ENCODE measurements around the gene RCOR3.
A peak's percentile ranks its signal among the peaks of the same experiment; 100 is the strongest.
"Not testable (repeated sequence)": the region's sequence is repeated elsewhere in the genome, so short reads cannot be mapped to it uniquely, and the experiment has no call there.

The RCOR3 gene

DNA sequence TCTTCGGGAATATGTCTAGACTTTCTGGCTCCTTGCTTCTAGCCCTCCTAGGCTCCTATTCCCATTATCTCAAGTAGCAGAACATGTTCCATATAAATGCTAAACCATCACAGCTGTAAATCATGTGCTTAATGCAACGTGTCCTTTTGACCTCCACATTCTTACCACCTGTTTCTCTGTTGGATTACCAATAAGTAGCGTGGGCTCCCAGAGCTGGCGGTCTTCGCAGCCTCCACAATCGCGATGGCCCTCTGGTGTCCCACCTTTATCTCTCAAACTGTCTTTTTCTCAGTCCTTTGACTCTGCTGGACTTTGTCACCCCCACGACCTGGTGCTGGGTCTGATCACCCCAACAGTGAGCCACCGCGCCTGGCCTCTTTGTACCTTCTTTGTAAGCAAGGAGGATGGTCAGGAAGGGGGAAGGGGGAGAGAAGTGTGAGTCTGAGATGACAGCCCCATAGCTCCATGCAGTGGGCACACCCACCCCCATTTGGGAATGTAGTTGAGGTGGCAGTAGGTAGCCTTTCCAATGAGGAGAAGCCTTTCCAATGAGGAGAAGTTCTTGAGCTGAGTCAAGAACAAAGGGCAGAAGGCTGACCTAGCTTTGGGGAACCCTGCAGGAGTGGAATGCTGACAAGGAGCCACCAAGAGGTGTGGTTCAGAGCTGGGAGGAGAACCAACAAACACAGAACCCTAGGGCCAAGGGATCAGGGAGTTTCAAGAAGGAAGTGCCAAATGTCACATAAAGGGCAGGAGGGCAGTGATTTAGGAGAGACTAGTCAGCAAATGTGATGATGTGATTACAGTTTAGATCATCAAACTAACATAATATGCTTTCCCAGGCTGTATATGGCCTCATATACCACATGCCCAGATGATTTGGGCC is 81.7 kb downstream of the RCOR3 start:
- H3K27ac ChIP-seq (ENCODE audit: low read depth, low read length), result no peak overlapping the region
- peaks cover 11% of the 10 kb centered on the region for H3K4me1 ChIP-seq (ENCODE audit: control insufficient read depth, insufficient read depth, low read length)
- H3K4me3 ChIP-seq (ENCODE audit: low read depth, low read length), result no peak overlapping the region
- no peaks in the 10 kb centered on the region for H3K9me3 ChIP-seq (ENCODE audit: control insufficient read depth, insufficient read depth, low read length)
- no peak overlapping the region for H3K9ac ChIP-seq (ENCODE audit: low read depth, low read length)
- H3K27me3 ChIP-seq (ENCODE audit: control insufficient read depth, insufficient read depth, low read length), result no peaks in the 10 kb centered on the region
- no peaks in the 10 kb centered on the region for H3K36me3 ChIP-seq (ENCODE audit: control insufficient read depth, insufficient read depth, low read length)

DNA sequence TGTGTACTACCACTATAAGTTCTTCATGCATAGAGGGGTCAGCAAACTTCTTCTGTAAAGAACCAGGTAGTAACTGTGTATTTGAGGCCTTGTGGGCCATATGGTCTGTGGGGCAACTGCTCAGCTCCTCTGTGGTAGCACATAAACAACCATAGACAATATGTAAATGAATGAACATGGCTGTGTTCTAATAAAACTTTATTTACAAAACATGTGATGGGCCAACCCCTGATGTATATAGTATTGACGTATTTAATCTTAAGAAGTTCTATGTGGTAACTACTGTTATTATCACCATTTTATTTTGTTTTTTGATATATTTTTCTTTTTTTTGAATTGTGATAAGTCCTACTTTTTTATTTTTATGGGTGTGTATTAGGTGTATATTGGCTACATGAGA is 82.8 kb downstream of the RCOR3 start:
- Histone ChIP-seq H3K9ac (ENCODE audit: low read depth, low read length) (no peak overlapping the region), H3K9me3 (ENCODE audit: control insufficient read depth, insufficient read depth, low read length) (no peaks in the 10 kb centered on the region), H3K27ac (ENCODE audit: low read depth, low read length) (no peak overlapping the region), H3K4me3 (ENCODE audit: low read depth, low read length) (no peak overlapping the region), H3K27me3 (ENCODE audit: control insufficient read depth, insufficient read depth, low read length) (no peaks in the 10 kb centered on the region), H3K4me1 (ENCODE audit: control insufficient read depth, insufficient read depth, low read length) (peaks cover 11% of the 10 kb centered on the region), H3K36me3 (ENCODE audit: control insufficient read depth, insufficient read depth, low read length) (no peaks in the 10 kb centered on the region)

GRCh38 chr1:211343607-211344006 is 84.4 kb downstream of the RCOR3 start:
- H3K4me1 ChIP-seq (ENCODE audit: control insufficient read depth, insufficient read depth, low read length), result peaks cover 11% of the 10 kb centered on the region
- H3K27ac ChIP-seq (ENCODE audit: low read depth, low read length), result no peak overlapping the region
- no peak overlapping the region for H3K4me3 ChIP-seq (ENCODE audit: low read depth, low read length)
- no peaks in the 10 kb centered on the region for H3K36me3 ChIP-seq (ENCODE audit: control insufficient read depth, insufficient read depth, low read length)
- H3K9me3 ChIP-seq (ENCODE audit: control insufficient read depth, insufficient read depth, low read length), result no peaks in the 10 kb centered on the region
- no peak overlapping the region for H3K9ac ChIP-seq (ENCODE audit: low read depth, low read length)
- no peaks in the 10 kb centered on the region for H3K27me3 ChIP-seq (ENCODE audit: control insufficient read depth, insufficient read depth, low read length)

- no peaks in the 10 kb centered on the region for H3K27me3 ChIP-seq (ENCODE audit: control insufficient read depth, insufficient read depth, low read length)
Observed at GRCh38 chr1:211344152-211344618, 85.0 kb downstream of the RCOR3 start.

GRCh38 chr1:211345719-211346118 is 86.6 kb downstream of the RCOR3 start:
- Histone ChIP-seq H3K27ac (ENCODE audit: low read depth, low read length) (peak overlapping the region; percentile 37), H3K9ac (ENCODE audit: low read depth, low read length) (no peak overlapping the region), H3K36me3 (ENCODE audit: control insufficient read depth, insufficient read depth, low read length) (no peaks in the 10 kb centered on the region), H3K9me3 (ENCODE audit: control insufficient read depth, insufficient read depth, low read length) (no peaks in the 10 kb centered on the region), H3K27me3 (ENCODE audit: control insufficient read depth, insufficient read depth, low read length) (no peaks in the 10 kb centered on the region), H3K4me3 (ENCODE audit: low read depth, low read length) (no peak overlapping the region), H3K4me1 (ENCODE audit: control insufficient read depth, insufficient read depth, low read length) (peaks cover 11% of the 10 kb centered on the region)

More at GRCh38 chr1:211344152-211344618, 85.0 kb downstream of the RCOR3 start:
- H3K27ac ChIP-seq (ENCODE audit: low read depth, low read length), result no peak overlapping the region
- H3K4me3 ChIP-seq (ENCODE audit: low read depth, low read length), result no peak overlapping the region
- peaks cover 11% of the 10 kb centered on the region for H3K4me1 ChIP-seq (ENCODE audit: control insufficient read depth, insufficient read depth, low read length)
- H3K9me3 ChIP-seq (ENCODE audit: control insufficient read depth, insufficient read depth, low read length), result no peaks in the 10 kb centered on the region
- H3K36me3 ChIP-seq (ENCODE audit: control insufficient read depth, insufficient read depth, low read length), result no peaks in the 10 kb centered on the region
- no peak overlapping the region for H3K9ac ChIP-seq (ENCODE audit: low read depth, low read length)

GRCh38 chr1:211347077-211347844 is 88.1 kb downstream of the RCOR3 start:
- H3K9ac ChIP-seq (ENCODE audit: low read depth, low read length), result no peak overlapping the region
- H3K4me3 ChIP-seq (ENCODE audit: low read depth, low read length), result no peak overlapping the region
- H3K36me3 ChIP-seq (ENCODE audit: control insufficient read depth, insufficient read depth, low read length), result no peaks in the 10 kb centered on the region
- H3K4me1 ChIP-seq (ENCODE audit: control insufficient read depth, insufficient read depth, low read length), result peaks cover 11% of the 10 kb centered on the region
- no peak overlapping the region for H3K27ac ChIP-seq (ENCODE audit: low read depth, low read length)
- peaks cover 9% of the 10 kb centered on the region; the same call in 1 of the 2 replicates for H3K9me3 ChIP-seq (ENCODE audit: control insufficient read depth, insufficient read depth, low read length)
- no peaks in the 10 kb centered on the region for H3K27me3 ChIP-seq (ENCODE audit: control insufficient read depth, insufficient read depth, low read length)

DNA sequence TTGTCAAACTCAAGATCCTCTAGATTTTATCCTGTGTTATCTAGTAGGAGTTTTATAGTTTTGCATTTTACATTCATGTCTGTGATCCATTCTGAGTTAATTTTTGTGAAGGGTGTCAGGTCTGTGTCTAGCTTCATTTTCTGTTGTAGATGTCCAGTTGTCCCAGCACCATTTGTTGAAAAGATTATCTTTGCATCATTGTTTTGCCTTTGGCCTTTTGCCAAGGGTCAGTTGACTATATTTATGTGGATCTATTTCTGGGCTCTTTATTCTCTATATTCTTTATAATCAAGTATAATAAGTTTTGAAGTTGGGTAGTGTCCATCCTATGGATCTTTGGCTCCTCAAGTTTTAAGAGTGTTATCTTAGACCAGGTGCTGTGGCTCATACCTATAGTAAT is 89.4 kb downstream of the RCOR3 start:
- H3K4me1 ChIP-seq (ENCODE audit: control insufficient read depth, insufficient read depth, low read length), result peaks cover 11% of the 10 kb centered on the region
- no peak overlapping the region for H3K27ac ChIP-seq (ENCODE audit: low read depth, low read length)
- no peaks in the 10 kb centered on the region for H3K27me3 ChIP-seq (ENCODE audit: control insufficient read depth, insufficient read depth, low read length)
- no peak overlapping the region for H3K9ac ChIP-seq (ENCODE audit: low read depth, low read length)
- H3K4me3 ChIP-seq (ENCODE audit: low read depth, low read length), result no peak overlapping the region
- H3K36me3 ChIP-seq (ENCODE audit: control insufficient read depth, insufficient read depth, low read length), result no peaks in the 10 kb centered on the region
- H3K9me3 ChIP-seq (ENCODE audit: control insufficient read depth, insufficient read depth, low read length), result peaks cover 10% of the 10 kb centered on the region; the same call in 1 of the 2 replicates

GRCh38 chr1:211349741-211350140 is 90.6 kb downstream of the RCOR3 start:
- Histone ChIP-seq H3K27ac (ENCODE audit: low read depth, low read length) (no peak overlapping the region), H3K4me3 (ENCODE audit: low read depth, low read length) (no peak overlapping the region), H3K9ac (ENCODE audit: low read depth, low read length) (no peak overlapping the region), H3K4me1 (ENCODE audit: control insufficient read depth, insufficient read depth, low read length) (peaks cover 11% of the 10 kb centered on the region), H3K27me3 (ENCODE audit: control insufficient read depth, insufficient read depth, low read length) (no peaks in the 10 kb centered on the region), H3K36me3 (ENCODE audit: control insufficient read depth, insufficient read depth, low read length) (no peaks in the 10 kb centered on the region; the same call in none of the 2 replicates), H3K9me3 (ENCODE audit: control insufficient read depth, insufficient read depth, low read length) (peaks cover 10% of the 10 kb centered on the region; the same call in 1 of the 2 replicates)

- H3K9ac ChIP-seq (ENCODE audit: low read depth, low read length); H3K9me3 ChIP-seq (ENCODE audit: control insufficient read depth, insufficient read depth, low read length); H3K4me1 ChIP-seq (ENCODE audit: control insufficient read depth, insufficient read depth, low read length); H3K4me3 ChIP-seq (ENCODE audit: low read depth, low read length); H3K27me3 ChIP-seq (ENCODE audit: control insufficient read depth, insufficient read depth, low read length); H3K27ac ChIP-seq (ENCODE audit: low read depth, low read length): not testable (repeated sequence)
- H3K36me3 ChIP-seq (ENCODE audit: control insufficient read depth, insufficient read depth, low read length), result peaks cover 11% of the 10 kb centered on the region
Observed at GRCh38 chr1:211352055-211352454, 92.9 kb downstream of the RCOR3 start.

GRCh38 chr1:211352465-211352864 is 93.3 kb downstream of the RCOR3 start:
- Histone ChIP-seq H3K27ac (ENCODE audit: low read depth, low read length) (no peak overlapping the region), H3K27me3 (ENCODE audit: control insufficient read depth, insufficient read depth, low read length) (no peaks in the 10 kb centered on the region), H3K4me3 (ENCODE audit: low read depth, low read length) (no peak overlapping the region), H3K36me3 (ENCODE audit: control insufficient read depth, insufficient read depth, low read length) (peaks cover 12% of the 10 kb centered on the region), H3K4me1 (ENCODE audit: control insufficient read depth, insufficient read depth, low read length) (no peaks in the 10 kb centered on the region), H3K9ac (ENCODE audit: low read depth, low read length) (no peak overlapping the region), H3K9me3 (ENCODE audit: control insufficient read depth, insufficient read depth, low read length) (peaks cover 10% of the 10 kb centered on the region; the same call in 1 of the 2 replicates)

All from HUES48 (cell line).